Measurements from ENCODE around the gene GALNT18. TPM values are rescaled to one million over a fixed set of nuclear protein-coding genes. Genes with fewer than 3 reads are reported as not detected.

Gene GALNT18
- total RNA-seq, 1 donor from 2014 or later: 24.4 TPM

DNA sequence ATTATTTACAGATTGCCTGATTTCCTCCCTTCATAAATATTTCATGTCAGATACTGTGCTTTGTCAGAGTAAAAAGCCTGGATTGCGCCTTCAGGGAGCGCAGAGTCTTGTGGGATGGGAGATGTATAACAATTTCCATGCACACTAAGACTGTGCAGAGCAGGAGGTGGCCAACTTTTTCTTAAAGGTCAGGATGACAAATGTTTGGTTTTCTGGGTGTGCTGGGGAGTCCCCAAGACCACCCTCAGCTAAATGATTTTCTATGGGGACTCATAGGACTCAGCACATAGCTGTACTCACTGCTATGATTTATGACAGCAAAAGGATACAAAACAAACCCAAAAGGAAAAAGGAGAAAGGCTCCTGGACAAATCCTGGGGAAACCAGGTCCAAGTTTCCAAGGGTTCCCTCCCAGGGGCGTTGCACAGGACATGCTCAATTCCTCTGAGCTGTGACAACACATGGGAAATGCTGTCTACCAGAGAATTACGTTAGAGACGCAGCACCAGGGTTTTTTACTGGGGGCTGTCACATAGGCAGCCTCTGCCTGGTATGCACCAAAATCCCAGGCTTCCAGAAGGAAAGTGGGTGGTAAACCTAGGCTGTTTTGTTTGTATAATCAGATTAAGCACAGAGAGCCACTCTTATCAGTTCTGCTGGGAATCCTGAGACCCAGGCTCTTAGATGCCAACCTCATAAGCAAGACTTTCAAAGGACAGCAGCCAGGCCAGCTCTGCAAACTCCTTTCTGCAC is 327.8 kb downstream of the GALNT18 start:
- no peak for DNase-seq
- peaks cover 20% of the 10 kb centered on the region for H3K36me3 ChIP-seq
- no peak overlapping the region for H3K27ac ChIP-seq (replicated peaks)
- intact Hi-C loops (cut with micrococcal nuclease): no loop called here
- peaks cover 13% of the 10 kb centered on the region for H3K4me1 ChIP-seq
- no peaks in the 10 kb centered on the region for H3K27me3 ChIP-seq (ENCODE audit: low read depth)
- TF ChIP-seq, protein P1, sequence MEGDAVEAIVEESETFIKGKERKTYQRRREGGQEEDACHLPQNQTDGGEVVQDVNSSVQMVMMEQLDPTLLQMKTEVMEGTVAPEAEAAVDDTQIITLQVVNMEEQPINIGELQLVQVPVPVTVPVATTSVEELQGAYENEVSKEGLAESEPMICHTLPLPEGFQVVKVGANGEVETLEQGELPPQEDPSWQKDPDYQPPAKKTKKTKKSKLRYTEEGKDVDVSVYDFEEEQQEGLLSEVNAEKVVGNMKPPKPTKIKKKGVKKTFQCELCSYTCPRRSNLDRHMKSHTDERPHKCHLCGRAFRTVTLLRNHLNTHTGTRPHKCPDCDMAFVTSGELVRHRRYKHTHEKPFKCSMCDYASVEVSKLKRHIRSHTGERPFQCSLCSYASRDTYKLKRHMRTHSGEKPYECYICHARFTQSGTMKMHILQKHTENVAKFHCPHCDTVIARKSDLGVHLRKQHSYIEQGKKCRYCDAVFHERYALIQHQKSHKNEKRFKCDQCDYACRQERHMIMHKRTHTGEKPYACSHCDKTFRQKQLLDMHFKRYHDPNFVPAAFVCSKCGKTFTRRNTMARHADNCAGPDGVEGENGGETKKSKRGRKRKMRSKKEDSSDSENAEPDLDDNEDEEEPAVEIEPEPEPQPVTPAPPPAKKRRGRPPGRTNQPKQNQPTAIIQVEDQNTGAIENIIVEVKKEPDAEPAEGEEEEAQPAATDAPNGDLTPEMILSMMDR (IDR thresholded peaks at IDR 0.05; ENCODE audit: borderline replicate concordance): no peak
- H3K9me3 ChIP-seq (replicated peaks): no peaks in the 10 kb centered on the region
- H3K4me3 ChIP-seq: no peak overlapping the region

DNA sequence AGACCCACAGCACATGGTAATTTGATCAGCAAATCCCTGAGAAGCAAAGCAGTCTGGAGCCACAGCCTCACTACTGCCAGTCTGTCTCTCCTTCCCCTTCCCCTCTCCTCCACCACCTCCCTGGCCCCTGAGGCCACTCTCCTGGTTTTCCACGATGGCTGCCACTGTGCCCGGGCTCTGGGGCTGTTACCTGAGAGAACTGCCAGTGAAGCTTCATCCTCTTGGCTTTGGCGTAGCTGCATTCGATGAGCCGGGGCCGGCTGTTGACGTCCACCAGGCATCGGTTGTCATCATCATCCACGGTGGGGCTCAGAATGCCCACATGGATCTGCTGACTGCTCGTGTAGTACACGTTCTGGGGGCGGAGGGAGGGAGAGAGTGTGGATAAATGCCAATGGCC is 329.0 kb downstream of the GALNT18 start:
- Histone ChIP-seq H3K36me3 (peaks cover 20% of the 10 kb centered on the region), H3K27me3 (ENCODE audit: low read depth) (no peaks in the 10 kb centered on the region), H3K4me1 (peaks cover 13% of the 10 kb centered on the region), H3K9me3 (replicated peaks) (no peaks in the 10 kb centered on the region), H3K27ac (replicated peaks) (no peak overlapping the region), H3K4me3 (no peak overlapping the region)
- no peak for DNase-seq
- TF ChIP-seq, protein P1 (IDR thresholded peaks at IDR 0.05; ENCODE audit: borderline replicate concordance): no peak
- intact Hi-C loops (cut with micrococcal nuclease): no loop called here

DNA sequence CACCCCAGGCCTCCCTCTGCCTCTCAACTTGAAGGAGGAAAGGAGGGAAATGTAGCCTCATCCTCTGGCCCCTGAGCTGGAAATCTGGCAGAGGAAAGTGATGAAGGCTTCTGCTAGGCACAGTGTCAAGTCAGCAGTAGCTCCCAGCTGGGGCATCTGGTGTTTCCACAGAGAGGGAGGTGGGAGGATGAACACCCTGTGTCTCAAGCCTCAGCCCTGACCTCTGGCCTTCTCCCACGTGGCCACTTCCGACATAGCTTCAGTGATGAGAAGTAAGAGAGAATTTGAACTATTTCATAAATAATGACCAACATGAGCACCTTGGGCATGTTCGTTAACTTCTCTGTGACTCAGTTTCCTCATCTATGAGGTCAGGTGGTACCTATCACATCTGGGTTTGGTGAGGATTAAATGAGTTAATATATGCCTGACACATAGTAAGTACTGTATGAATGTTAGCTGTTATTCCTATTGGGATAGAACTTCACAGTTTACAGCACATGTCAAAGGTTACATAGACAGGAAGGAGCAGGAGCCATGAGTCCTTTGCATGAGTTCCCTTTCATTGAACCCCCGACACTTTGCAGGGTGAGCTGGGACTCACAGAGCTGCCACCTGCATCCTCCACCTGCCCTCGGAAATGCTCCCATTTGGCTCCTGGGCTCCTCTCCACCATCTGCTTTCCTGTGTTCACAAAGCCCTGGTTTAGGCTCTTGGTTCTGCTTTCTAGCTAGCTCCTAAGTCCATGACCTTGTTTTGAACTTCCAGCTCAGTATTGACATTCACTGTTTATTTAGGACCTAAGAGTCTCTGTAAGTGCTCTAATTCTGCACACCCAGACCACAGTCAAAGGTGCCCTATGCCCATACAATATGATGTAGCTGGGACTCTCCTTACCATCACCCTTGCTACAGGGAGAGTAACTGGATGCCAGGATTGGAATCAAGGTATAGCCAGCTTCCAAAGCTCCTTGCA is 330.5 kb downstream of the GALNT18 start:
- H3K4me3 ChIP-seq: no peak overlapping the region
- no peaks in the 10 kb centered on the region for H3K4me1 ChIP-seq
- intact Hi-C loops (cut with micrococcal nuclease): no loop called here

DNA sequence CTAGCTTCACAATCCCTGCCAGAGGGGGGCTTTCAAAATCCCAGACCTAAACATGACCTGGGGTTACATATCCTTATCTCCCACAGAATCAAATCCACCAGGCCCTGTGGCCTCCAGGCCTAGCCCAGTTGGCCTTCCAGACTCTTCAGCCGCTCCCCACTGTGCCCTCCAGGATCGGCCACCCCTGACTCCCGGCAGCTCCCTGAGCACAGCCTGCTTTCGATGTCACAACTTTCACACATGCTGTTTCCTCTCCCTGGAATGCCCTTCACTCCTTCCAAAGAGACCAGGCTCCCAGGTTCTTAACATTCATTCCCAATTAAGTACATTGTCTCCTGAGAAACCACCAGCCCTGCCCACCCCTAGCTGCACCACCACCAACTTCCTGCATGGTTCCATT is 331.5 kb downstream of the GALNT18 start:
- Histone ChIP-seq H3K4me1 (no peaks in the 10 kb centered on the region), H3K27me3 (ENCODE audit: low read depth) (no peaks in the 10 kb centered on the region), H3K36me3 (peaks cover 30% of the 10 kb centered on the region), H3K27ac (replicated peaks) (no peak overlapping the region), H3K9me3 (replicated peaks) (no peaks in the 10 kb centered on the region), H3K4me3 (no peak overlapping the region)
- no peak for DNase-seq
- TF ChIP-seq, protein P1 (IDR thresholded peaks at IDR 0.05; ENCODE audit: borderline replicate concordance): no peak
- intact Hi-C loops (cut with micrococcal nuclease): no loop called here

More for the DNA sequence above, 330.5 kb downstream of the GALNT18 start:
- Histone ChIP-seq H3K27ac (replicated peaks) (no peak overlapping the region), H3K9me3 (replicated peaks) (no peaks in the 10 kb centered on the region), H3K36me3 (peaks cover 23% of the 10 kb centered on the region), H3K27me3 (ENCODE audit: low read depth) (no peaks in the 10 kb centered on the region)
- no peak for DNase-seq
- TF ChIP-seq, protein P1 (IDR thresholded peaks at IDR 0.05; ENCODE audit: borderline replicate concordance): no peak

DNA sequence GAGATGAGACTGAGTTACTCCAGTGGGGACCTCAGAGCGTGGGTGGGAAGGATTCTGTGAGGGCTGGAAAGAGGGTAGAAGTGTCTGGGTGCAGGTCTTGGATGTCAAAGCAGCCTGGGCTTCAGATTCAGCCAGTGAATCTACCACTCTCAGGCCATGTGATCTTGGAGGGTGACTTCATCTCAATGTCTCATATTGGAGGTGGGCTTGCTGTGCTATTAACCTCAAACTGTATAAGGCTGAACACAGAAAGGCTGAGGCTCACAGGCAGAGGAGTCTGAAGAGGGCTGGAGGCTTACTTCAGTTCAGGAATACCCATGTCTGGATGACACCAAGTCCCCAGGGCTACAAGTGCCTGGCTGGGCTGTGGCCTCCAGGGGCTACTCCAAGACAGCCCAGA is 332.1 kb downstream of the GALNT18 start:
- intact Hi-C loops (cut with micrococcal nuclease): no loop called here
- H3K27ac ChIP-seq (replicated peaks): no peak overlapping the region
- TF ChIP-seq, protein P1 (IDR thresholded peaks at IDR 0.05; ENCODE audit: borderline replicate concordance): no peak
- H3K27me3 ChIP-seq (ENCODE audit: low read depth): no peaks in the 10 kb centered on the region
- no peaks in the 10 kb centered on the region for H3K9me3 ChIP-seq (replicated peaks)
- H3K4me3 ChIP-seq: no peak overlapping the region
- H3K36me3 ChIP-seq: peaks cover 30% of the 10 kb centered on the region
- H3K4me1 ChIP-seq: no peaks in the 10 kb centered on the region
- no peak for DNase-seq
